Upper lobe of left lung (tissue), 6 donors: ENCODE results near the gene ADSS1. TPM values are rescaled to one million over a fixed set of nuclear protein-coding genes. Genes with fewer than 3 reads are reported as not detected.

ENCODE experiments used
- ATAC-seq, 2 donors: fragments of 200-7000 bp; cut with Tn5 transposase; one replicate each; pipeline ENCODE4 v1.9.1; 2022; ENCODE audit warnings: mild to moderate bottlenecking in 2 of 2, moderate library complexity in 2 of 2; ENCODE audit not compliant: low FRiP score in 2 of 2
- DNase-seq, 2 donors: peaks; one replicate each; pipeline ENCODE4 v3.0.0-alpha.2; 2019 to 2020
- H3K27ac ChIP-seq, 4 donors: fragments of 200-600 bp; sonication (generic); one replicate each; pipeline ENCODE4 v1.5.1; 2016 to 2019
- H3K27me3 ChIP-seq, 4 donors: fragments of 200-600 bp; sonication (generic); one replicate each; pipeline ENCODE4 v1.5.1; 2017 to 2019
- H3K36me3 ChIP-seq, 4 donors: fragments of 200-600 bp; sonication (generic); one replicate each; pipeline ENCODE4 v1.5.1; 2016 to 2019
- H3K4me1 ChIP-seq, 4 donors: fragments of 200-600 bp; sonication (generic); one replicate each; pipeline ENCODE4 v1.5.1; 2018 to 2019
- H3K4me3 ChIP-seq, 4 donors: fragments of 200-600 bp; sonication (generic); one replicate each; pipeline ENCODE4 v1.5.1; 2017 to 2019; ENCODE audit warnings: mild to moderate bottlenecking in 2 of 4, moderate library complexity in 1 of 4
- H3K9me3 ChIP-seq, 4 donors: fragments of 200-600 bp; sonication (generic); one replicate each; pipeline ENCODE4 v1.5.1; 2018 to 2019
- CTCF ChIP-seq, 6 experiments: fragments of 450-650 bp in 4 of 6; fragments of 200-600 bp in 2 of 6; sonication (generic) in 2 of 6; IDR thresholded peaks; one replicate each; pipeline ENCODE4 v1.5.1; 2016 to 2019; ENCODE audit warnings: antibody characterized with exemption in 6 of 6
- EP300 ChIP-seq, 4 donors: sonication (generic); formaldehyde crosslinking; IDR thresholded peaks; one replicate each; pipeline ENCODE4 v1.5.1; 2017; ENCODE audit warnings: antibody characterized with exemption in 4 of 4, control low read depth in 2 of 4
- POLR2A ChIP-seq, 4 donors: fragments of 450-650 bp; IDR thresholded peaks; one replicate each; pipeline ENCODE4 v1.5.1; 2016 to 2017; ENCODE audit warnings: antibody characterized with exemption in 4 of 4, mild to moderate bottlenecking in 2 of 4
- POLR2AphosphoS5 ChIP-seq, 2 donors: sonication (generic); formaldehyde crosslinking; IDR thresholded peaks; one replicate each; pipeline ENCODE4 v1.5.1; 2017; ENCODE audit warnings: antibody characterized with exemption in 2 of 2
- WGBS, 2 donors: methylation state at CpG; one replicate each; pipeline ENCODE4 v1.1.5; 2017 to 2018; 5-methylcytosine and 5-hydroxymethylcytosine counted together
- total RNA-seq, 6 donors: library from RNA; depleted of rRNA in 4 of 6; stranded (reverse); fragments of >200 nt in 4 of 6; gene quantifications; one replicate each; pipeline versions ENCODE4 v1.1.0 to v1.2.1, GENCODE V29; 2016 to 2021
- donor health status: DM: no; HTN: no; CAD: no; lungs with moderate emphysema.
- donor health status: DM: no; HTN: yes; CAD: no; lungs with severe emphysema.

ADSS1 gene
- total RNA-seq, 6 donors from 2014 or later, result 4.9 to 34.6 (median 6.2) TPM

- no peak overlapping the region for H3K27ac ChIP-seq
- no peak for TF ChIP-seq POLR2A (IDR thresholded peaks at IDR 0.05)
- no peak for TF ChIP-seq CTCF (IDR thresholded peaks at IDR 0.05)
- TF ChIP-seq EP300 (IDR thresholded peaks at IDR 0.05), result no peak
- TF ChIP-seq POLR2AphosphoS5 (IDR thresholded peaks at IDR 0.05), result no peak
- H3K9me3 ChIP-seq, result no peaks in the 10 kb centered on the region
These were observed 54.8 kb downstream of the ADSS1 start for GRCh38 chr14:104778694-104779331.

GRCh38 chr14:104779776-104780512, 55.9 kb downstream of the ADSS1 start:
- Histone ChIP-seq H3K9me3 (no peaks in the 10 kb centered on the region), H3K27ac (no peak overlapping the region), H3K4me3 (no peak overlapping the region), H3K4me1 (peaks cover 7 to 21% (median 16%) of the 10 kb centered on the region in 4 donors), H3K27me3 (no peaks in the 10 kb centered on the region), H3K36me3 (peaks cover 0 to 68% (median 27%) of the 10 kb centered on the region in 4 donors)
- ATAC-seq (no peak), DNase-seq (peak in 1 of 2 donors; percentile 72)
- 89% methylated on average over 21 to 27 of the region's 32 CpGs for WGBS, 2 donors
- TF ChIP-seq POLR2A (IDR thresholded peaks at IDR 0.05) (no peak), POLR2AphosphoS5 (IDR thresholded peaks at IDR 0.05) (no peak)

More at GRCh38 chr14:104778694-104779331, 54.8 kb downstream of the ADSS1 start:
- 80 to 93% methylated on average over 2 to 15 of the region's 15 CpGs for WGBS, 2 donors
- ATAC-seq (no peak), DNase-seq (peak in 1 of 2 donors; percentile 54)
- no peak overlapping the region for H3K4me3 ChIP-seq
- no peaks in the 10 kb centered on the region for H3K27me3 ChIP-seq
- peaks cover 3 to 21% (median 10%) of the 10 kb centered on the region in 4 donors for H3K4me1 ChIP-seq
- peaks cover 0 to 76% (median 36%) of the 10 kb centered on the region in 4 donors for H3K36me3 ChIP-seq

GRCh38 chr14:104780513-104781030, 56.5 kb downstream of the ADSS1 start:
- ATAC-seq (no peak), DNase-seq (peak in 1 of 2 donors; percentile 76)
- H3K36me3 ChIP-seq, result peaks cover 0 to 66% (median 24%) of the 10 kb centered on the region in 4 donors

GRCh38 chr14:104781271-104782077, 57.4 kb downstream of the ADSS1 start:
- peaks cover 0 to 62% (median 20%) of the 10 kb centered on the region in 4 donors for H3K36me3 ChIP-seq
- DNase-seq (peak in 1 of 2 donors; percentile 55), ATAC-seq (no peak)
- peaks cover 21 to 31% (median 26%) of the 10 kb centered on the region in 4 donors for H3K4me1 ChIP-seq
- no peak overlapping the region for H3K4me3 ChIP-seq
- H3K27ac ChIP-seq, result no peak overlapping the region
- H3K9me3 ChIP-seq, result no peaks in the 10 kb centered on the region
- H3K27me3 ChIP-seq, result no peaks in the 10 kb centered on the region
- 91 to 94% methylated on average over 7 to 20 of the region's 20 CpGs for WGBS, 2 donors
- no peak for TF ChIP-seq EP300 (IDR thresholded peaks at IDR 0.05)
- no peak for TF ChIP-seq POLR2AphosphoS5 (IDR thresholded peaks at IDR 0.05)

More at GRCh38 chr14:104780513-104781030, 56.5 kb downstream of the ADSS1 start:
- Histone ChIP-seq H3K9me3 (no peaks in the 10 kb centered on the region), H3K27me3 (no peaks in the 10 kb centered on the region), H3K27ac (no peak overlapping the region), H3K4me1 (peaks cover 13 to 22% (median 19%) of the 10 kb centered on the region in 4 donors), H3K4me3 (no peak overlapping the region)
- WGBS, 2 donors, result 96 to 97% methylated on average over 9 to 19 of the region's 24 CpGs
- TF ChIP-seq POLR2A (IDR thresholded peaks at IDR 0.05) (no peak), CTCF (IDR thresholded peaks at IDR 0.05) (no peak), EP300 (IDR thresholded peaks at IDR 0.05) (no peak), POLR2AphosphoS5 (IDR thresholded peaks at IDR 0.05) (no peak)

- Histone ChIP-seq H3K4me3 (no peak overlapping the region), H3K4me1 (peaks cover 28 to 39% (median 31%) of the 10 kb centered on the region in 4 donors), H3K36me3 (peaks cover 0 to 55% (median 14%) of the 10 kb centered on the region in 4 donors), H3K27me3 (no peaks in the 10 kb centered on the region), H3K27ac (no peak overlapping the region), H3K9me3 (no peaks in the 10 kb centered on the region)
- no peak for TF ChIP-seq POLR2AphosphoS5 (IDR thresholded peaks at IDR 0.05)
- no peak for TF ChIP-seq POLR2A (IDR thresholded peaks at IDR 0.05)
- TF ChIP-seq EP300 (IDR thresholded peaks at IDR 0.05), result no peak
- TF ChIP-seq CTCF (IDR thresholded peaks at IDR 0.05), result no peak
- DNase-seq, result peak in 1 of 2 donors; percentile 77
- ATAC-seq, result no peak
- WGBS, 2 donors, result 93 to 96% methylated on average over 9 to 21 of the region's 28 CpGs
These were observed 58.2 kb downstream of the ADSS1 start for GRCh38 chr14:104782086-104782807.
